SKM-1 (cell line): ENCODE data around the gene HDAC10.

Experiments
- DNase-seq: peaks from one replicate; lab custom pipeline; 2025; ENCODE audit not compliant: unreplicated experiment; lab: John Stamatoyannopoulos, UW

HDAC10 gene

DNA sequence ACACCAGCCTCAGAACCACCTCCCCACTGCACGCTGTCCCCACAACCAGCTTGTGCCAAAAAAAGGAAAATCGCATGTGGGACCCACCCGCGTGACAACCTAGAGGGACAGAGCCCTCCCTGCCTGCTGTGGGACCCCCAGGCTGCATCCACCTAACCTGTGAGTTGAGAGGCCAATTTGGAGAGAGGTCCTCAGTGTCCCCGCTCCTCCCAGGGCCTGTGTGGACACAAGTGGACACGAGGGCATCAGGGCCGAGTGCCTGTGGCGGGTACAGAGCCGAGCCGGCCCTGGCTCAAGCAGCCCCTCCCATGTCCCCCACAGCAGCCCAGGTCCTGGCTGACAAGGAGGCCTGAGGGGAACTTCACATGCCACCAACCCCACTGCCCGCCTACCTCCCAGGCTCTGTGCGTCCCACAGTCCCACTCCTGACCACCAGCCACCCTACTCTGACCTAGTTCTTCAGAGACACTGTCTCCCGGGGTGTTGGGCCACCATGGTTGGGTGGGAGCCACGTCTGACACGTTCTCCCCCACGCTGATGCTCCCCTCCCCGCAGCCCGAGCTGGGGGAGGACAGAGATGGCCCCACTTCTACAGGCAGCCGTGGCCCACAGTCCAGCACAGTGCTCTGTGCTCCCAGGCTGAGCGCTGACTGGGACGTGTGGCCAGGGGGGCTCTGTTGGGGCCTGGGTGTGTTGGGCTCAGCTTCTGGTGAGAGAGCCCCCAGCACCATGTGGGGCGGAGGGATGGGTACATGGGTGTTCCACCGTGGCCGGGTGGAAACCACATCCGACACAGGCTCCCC lies 31.1 kb downstream of the HDAC10 start:
- DNase-seq, result no peak

- DNase-seq, result no peak
Observed at GRCh38 chr22:50218996-50219727, 31.9 kb downstream of the HDAC10 start.

DNA sequence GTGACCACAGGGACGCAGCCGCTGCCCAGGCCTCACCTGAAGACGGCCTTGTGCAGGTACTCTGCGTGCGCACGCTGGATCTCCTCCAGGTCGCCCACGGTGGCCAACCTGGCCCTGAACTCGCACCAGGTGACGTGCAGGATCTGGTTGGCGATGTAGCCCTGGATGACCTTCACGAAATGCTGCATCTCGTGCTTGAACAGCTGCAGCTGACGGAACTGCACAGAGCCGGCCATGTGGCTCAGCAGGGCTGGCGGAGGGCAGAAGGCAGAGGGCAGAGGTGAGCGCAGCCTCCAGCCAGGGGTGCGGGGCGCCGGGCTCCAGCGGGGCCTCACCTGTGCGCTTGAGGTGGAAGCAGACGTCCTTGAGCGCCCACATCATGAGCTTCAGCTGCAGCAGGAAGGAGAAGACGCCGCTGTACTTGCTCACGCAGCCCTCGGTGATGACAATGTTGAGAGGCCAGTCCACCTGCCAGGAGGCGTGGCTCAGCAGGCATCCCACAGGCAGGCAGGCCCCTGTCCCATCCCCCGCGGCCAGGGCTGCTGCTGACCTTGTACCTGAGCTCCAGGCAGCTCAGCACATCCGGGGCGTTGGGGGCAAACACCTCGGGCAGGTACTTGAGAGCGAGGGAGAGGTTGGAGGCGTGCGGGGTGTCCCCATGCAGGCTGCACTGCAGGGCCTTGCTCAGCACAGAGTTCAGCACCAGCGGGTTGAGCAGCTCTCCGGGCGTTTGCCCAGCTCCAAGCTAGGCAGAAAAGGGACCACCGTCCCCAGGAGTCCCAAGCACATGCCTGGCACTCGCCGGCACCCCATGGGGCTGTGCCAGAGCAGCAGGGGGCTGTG lies 32.7 kb downstream of the HDAC10 start:
- no peak for DNase-seq

- no peak for DNase-seq
Observed at GRCh38 chr22:50217543-50218152, 33.4 kb downstream of the HDAC10 start.

DNA sequence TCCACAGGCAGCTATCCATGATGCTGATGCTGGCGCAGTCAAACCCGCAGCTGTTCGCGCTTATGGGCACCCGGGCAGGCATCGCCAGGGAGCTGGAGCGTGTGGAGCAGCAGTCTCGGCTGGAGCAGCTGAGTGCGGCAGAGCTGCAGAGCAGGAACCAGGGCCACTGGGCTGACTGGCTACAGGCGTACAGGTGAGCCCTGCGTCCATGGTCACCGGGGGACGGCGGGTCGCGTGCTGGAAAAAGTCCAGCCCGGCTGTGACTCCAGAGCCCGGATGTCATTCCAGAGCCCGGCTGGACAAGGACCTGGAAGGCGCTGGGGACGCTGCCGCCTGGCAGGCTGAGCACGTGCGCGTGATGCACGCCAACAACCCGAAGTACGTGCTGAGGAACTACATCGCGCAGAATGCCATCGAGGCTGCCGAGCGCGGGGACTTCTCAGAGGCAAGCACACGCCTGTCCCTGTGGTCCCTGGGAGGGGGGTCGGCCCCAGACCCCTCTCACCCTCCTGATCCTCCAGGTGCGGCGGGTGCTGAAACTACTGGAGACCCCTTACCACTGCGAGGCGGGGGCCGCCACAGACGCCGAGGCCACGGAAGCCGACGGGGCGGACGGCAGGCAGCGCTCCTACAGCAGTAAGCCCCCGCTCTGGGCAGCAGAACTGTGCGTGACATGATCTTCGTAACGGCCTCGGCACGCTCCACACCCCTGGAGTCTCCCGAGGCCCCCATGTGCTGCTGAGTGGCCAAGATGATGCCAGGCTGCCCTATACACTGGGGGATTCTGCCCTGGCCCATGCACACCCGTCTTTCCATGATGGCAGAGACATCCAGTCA lies 34.2 kb downstream of the HDAC10 start:
- DNase-seq, result no peak

DNA sequence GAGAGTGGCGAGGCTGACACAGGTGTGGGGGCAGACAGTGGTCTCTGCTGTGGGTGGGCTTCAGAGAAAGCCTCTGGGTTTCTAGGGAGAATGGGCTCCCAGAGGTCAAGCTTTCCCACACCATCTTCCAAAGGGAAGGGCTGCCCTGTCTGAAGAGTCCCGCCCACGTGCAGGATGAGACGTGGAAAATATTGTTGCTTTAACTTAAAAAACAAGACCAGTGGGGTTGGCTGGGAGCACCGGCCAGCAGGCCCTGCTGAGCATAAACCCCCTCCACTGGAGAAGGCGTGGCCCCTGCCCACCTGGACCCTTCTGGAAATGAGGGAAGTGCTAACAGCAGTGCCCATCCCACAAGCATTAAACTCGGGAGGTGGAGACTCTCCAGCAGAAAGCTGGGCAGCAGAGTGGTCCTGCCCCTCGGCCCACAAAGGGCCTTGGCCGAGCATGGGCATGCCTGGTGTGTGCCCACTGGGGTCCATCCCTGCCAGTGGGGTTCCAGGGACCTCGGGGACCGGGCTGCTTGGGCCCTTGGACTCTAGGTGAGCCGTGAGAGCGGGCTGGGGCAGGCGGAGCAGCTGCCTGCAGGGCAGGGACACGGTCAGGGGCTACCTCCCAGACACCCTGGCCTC lies 34.9 kb downstream of the HDAC10 start:
- no peak for DNase-seq

DNA sequence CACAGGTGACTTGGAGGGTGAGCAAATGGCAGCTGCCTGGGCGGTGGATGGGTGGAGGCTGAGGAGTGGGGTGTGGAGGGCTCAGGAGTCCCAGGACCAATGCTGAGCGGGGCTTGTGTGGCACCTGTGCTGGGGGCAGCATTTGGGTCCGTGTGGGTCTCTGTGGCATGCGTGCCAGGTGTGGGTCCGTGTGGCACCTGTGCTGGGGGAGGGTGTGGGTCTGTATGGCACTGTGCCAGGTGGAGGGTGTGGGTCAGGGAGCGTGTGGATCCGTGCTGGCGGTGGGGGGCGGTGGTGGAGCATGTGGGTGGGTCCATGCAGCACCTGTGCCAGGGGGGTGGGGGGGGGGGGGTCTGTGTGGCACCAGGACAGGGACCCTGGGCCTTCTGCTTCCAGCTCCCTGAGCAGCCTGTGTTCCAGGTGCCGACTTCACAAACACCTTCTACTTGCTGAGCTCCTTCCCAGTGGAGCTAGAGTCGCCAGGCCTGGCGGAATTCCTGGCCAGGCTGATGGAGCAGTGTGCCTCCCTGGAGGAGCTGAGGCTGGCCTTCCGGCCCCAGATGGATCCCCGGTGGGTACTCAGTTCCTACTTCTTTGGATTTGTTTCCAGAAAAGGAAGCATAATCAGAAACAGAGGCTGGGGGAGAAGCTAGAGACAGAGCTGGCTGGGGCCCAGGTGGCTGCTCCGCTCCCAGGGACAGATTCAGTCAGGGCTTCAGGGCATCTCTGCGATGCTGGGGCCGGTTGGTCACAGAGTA lies 35.6 kb downstream of the HDAC10 start:
- no peak for DNase-seq

DNA sequence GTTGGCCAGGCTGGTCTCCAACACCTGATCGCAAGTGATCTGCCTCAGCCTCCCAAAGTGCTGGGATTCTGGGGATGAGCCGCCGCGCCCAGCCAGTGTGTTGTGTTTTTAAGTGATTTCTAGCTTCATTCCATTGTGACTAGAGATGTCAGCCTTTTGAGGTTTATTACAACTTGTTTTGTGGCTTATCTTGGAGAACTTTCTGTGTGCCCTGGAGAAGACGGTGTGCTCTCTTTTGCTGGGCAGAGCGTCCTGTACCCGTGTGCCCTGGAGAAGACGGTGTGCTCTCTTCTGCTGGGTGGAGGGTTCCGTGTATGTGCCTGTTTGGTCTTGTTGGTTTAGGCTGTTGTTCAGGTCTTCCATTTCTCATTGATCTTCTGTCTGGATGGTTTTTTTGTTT lies 37.8 kb downstream of the HDAC10 start:
- no peak for DNase-seq

- no peak for DNase-seq
Observed at GRCh38 chr22:50211147-50211546, 39.9 kb downstream of the HDAC10 start.

- DNase-seq, result no peak
Observed at GRCh38 chr22:50210378-50211139, 40.5 kb downstream of the HDAC10 start.

DNA sequence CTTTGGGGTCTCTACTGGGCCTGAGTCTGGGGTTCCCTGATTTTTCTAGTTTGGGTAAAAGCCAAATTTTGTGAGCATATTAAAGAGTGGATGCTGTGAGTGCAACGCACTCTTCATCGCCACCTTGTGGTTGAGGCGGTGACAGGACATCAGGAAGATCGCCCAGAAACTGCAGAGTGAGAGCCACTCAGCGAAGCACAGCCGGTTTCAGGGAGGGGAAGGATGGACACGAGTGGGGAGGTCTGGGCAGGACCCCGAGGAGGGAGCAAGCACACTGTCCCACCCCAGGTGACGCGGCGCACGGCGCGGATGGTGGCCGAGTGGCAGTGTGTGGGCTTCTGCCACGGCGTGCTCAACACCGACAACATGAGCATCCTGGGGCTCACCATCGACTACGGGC lies 41.2 kb downstream of the HDAC10 start:
- no peak for DNase-seq

GRCh38 chr22:50208939-50209892 lies 41.8 kb downstream of the HDAC10 start:
- DNase-seq, result no peak

DNA sequence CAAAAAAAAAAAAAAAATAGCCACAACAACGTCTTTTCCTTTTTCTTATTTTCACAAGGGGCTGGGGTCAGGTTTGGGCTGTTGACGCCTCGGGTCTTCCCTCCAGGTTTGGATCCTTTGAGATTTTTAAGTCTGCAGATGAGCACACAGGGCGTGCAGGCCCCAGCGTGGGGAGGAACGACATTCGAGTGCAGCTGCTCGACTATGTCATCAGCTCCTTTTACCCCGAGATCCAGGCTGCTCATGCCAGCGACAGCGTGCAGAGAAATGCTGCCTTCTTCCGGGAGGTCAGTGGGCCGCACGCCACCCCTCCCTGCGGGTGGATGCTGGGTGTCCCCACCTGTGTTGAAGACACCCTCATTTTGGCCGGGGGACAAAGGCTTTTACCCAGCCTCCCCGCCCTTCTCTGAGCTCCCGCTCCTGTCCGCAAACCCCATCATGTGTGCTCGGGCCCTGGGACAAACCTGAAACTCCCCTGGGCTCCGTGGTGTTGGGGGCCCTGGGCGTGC lies 42.6 kb downstream of the HDAC10 start:
- no peak for DNase-seq

DNA sequence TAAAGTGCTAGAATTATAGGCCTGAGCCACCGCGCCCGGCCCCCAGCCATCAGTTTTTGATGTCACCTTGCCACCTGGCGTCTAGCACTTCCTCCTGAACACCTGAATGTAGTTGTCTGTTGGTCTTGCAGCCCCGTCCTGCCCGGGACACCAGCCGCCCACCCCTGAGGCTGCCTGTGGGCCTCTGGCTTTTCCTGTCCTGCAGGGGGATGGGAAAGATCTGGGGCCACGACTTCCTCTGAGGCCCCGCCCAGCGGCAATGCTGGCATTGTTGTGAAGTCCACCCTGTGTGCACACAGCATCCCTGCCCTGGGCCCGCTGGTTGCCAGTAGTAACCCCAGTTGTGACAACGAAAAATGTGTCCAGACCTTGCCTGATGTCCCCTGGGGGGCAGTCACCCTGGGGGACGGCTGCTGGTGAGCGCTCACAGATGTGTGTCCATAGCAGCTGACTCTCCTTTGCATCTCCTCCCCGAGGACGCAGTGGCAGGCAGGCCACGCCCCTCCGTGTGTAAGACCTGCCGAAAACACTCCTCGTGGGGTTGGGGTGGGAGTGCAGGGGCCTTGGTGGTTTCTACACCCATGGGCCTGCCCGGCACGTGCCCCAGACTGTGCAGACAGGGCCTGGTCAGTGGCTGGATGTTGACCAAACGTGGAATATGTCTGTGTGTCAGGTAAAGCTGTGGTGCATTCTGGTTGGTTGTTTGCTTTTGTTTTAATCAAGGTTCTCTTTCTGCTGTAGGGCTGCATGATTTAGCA lies 43.5 kb downstream of the HDAC10 start:
- DNase-seq, result no peak

DNA sequence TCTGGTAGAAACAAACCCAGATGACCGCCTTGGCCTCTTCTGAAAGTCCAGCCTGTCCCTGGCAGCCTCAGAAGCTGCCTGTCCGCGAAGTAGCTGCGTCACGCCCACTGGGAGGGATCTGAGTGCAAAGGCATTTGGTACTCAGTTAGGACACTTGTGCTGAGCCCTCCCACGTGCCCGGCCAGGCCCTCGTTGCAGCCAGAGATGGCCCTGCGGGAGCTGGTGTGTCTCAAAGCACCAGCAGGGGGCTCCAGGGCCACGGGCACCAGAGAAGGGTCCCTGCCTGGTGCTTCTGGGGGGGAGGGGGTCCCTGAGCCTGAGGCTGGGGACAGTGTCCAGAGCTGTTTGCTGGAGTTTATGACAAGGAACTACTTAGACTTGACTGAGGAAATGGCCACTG lies 44.5 kb downstream of the HDAC10 start:
- DNase-seq, result no peak
